GM08714 (cell line): ENCODE results near the gene FBXO47.
"Not testable (repeated sequence)": the region's sequence is repeated elsewhere in the genome, so short reads cannot be mapped to it uniquely, and the experiment has no call there.

Experiments
- H3K4me3 ChIP-seq: fragments of 200-500 bp; sonication (Bioruptor generic); 2 replicates; pipeline ENCODE4 v1.5.1; 2014; ENCODE audit warnings: mild to moderate bottlenecking, low read length, inconsistent platforms
- ZNF274 ChIP-seq: IDR thresholded peaks from 2 replicates; pipeline ENCODE4 v1.6.1; 2012; ENCODE audit warnings: mild to moderate bottlenecking, low read depth, low read length

The FBXO47 gene

DNA sequence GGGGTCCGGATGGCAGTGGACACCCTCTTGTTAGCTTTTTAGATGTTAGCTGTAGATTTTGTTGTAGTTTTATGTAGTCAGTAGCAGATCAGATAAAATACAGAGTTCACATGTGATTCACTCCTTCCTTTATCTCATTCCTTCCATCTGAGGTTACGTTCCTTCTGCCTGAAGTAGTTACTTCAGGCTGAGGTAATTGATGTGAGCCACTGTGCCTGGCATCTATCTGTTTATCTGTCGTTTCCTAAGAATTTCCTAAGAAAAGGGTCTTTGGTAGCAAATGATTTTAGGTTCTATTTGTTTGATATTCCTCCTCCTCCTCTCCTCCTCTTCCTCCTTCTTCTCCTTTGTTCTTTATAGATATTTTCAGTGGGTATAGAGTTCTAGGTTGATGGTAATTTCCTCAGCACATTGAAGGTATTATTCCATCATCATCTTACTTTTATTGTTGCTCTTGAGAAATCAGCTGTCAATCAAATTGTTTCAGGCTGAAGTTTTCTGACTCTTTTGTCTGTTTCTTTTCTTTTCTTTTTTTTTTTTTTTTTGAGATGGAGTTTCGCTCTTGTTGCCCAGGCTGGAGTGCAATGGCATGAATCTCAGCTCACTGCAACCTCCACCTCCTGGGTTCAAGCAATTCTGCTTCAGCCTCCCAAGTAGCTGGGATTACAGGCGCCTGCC, 29.6 kb upstream of the FBXO47 start:
- H3K4me3 ChIP-seq = no peak overlapping the region
- TF ChIP-seq ZNF274 = no peak

DNA sequence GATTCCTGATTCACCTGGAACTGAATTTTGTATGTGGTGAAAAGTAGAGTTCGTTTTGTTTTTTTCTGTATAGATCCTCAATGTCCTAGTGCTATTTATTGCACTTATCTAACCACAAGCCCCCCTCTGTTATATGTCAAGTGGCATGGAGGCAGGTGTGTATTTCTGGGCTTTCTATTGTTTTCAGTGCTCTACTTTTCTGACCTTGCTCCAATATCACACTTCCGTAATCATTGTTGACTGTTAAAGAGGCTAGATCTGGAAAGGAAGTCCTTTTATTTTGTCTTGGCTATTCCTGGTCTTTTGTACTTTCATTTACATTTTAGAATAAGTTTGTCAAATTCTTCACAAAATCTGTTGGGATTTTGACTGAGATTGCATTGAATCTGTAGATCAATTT, 26.8 kb upstream of the FBXO47 start:
- no peak overlapping the region for H3K4me3 ChIP-seq
- no peak for TF ChIP-seq ZNF274

DNA sequence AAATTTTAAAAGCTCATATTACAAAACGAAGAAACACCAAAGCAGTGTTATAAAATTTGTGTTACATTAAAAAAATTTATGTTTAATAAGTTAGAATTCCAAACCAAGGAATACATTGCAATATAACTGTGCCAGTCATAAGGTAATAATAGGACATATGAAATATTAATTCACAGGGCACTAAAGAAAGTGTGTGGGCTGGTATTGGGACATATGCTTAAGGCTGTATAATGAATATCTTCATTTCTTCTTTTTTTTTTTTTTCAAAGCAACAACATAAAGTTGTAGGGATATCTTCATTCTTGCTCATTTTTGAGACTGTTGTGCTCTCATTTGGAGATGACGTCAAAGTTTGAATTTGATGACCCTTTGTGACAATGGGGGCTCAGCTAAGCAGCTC, 17.5 kb upstream of the FBXO47 start:
- H3K4me3 ChIP-seq = no peak overlapping the region
- TF ChIP-seq ZNF274 = no peak

DNA sequence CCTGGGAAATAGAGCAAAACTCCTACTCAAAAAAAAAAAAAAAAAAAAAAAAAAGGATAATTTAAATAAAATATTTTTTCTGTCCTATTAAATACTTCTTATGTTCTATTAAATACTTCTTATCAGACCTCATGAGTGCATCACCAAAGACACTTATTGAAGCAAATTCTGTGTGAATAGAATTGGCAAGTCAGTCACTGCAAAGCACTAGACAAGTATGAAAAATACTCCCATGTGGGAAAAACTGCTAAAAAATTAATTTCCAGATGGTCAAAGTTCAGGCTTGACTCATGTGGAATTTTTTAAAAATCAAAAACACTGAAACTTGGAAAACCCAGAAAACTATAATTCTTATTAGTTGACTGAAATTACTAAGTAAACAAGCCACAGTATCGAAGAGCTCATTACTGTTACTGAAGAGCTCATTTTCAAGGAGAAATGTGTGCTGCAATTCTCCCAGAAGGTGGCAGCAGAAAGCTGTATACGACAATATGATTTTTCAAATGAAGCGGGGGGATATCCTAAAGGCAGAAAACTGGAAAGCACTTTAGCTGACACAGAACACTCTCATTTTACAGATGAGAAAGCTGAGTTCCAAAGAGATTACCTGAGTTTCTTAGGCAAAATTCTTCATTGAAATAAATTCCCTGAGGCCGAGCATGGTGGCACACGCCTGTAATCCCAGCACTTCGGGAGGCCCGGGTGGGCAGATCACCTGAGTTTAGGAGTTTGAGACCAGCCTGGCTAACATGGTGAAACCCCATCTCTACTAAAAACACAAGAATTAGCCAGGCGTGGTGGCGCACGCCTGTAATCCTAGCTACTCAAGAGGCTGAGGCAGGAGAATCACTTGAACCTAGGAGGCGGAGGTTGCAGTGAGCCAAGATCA, 15.9 kb upstream of the FBXO47 start:
- TF ChIP-seq ZNF274 = no peak

DNA sequence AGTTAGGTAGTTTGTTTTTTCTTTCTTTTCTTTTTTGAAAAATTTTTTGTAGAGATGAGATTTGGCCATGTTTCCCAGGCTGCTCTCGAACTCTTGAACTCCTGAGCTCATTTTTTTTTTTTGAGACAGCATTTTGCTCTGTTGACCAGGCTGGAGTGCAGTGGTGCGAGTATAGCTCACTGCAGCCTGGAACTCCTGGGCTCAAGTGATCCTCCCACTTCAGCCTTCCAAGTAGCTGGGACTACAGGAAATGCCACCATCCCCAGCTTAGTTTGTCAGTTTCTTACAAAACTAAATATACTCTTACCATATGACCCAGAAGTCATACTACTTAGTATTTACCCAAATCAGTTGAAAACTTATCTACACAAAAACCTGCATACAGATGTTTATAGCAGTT, 14.4 kb upstream of the FBXO47 start:
- no peak overlapping the region for H3K4me3 ChIP-seq
- TF ChIP-seq ZNF274 = no peak

More for the DNA sequence above, 15.9 kb upstream of the FBXO47 start:
- H3K4me3 ChIP-seq = no peak overlapping the region

DNA sequence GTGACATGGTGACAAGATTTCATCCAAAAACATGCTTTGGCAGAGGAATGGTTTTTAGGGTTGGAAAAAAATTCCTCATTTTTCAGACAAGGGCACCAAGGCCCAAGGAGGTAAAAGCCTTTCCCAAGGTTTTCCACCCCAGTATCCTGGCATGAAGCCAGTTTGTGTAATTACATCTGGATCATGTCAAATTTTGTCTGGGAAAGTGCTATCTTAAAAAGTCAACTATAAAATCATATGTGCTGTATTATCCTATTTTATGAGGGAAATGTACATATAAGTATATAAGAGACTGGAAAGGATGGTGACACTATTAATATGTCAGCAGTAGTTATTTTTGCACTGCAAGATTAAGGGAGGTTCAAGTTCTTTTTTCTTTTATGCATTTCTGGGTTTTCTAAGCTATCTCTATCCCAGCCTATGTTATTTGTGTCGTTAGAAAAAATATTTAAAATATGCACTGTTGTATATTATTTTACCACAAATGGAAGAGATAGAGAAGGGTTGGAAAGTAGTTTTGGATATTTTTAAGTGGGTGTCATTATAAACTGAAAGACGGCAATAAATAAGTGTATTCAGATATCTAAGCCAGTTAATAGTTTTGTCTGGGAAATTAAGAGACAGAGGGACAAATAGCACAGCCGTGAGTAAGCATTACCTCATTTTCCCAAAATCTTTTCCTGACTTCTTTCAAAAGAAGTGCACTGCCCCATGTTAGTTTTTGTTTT, 13.5 kb upstream of the FBXO47 start:
- H3K4me3 ChIP-seq = no peak overlapping the region

DNA sequence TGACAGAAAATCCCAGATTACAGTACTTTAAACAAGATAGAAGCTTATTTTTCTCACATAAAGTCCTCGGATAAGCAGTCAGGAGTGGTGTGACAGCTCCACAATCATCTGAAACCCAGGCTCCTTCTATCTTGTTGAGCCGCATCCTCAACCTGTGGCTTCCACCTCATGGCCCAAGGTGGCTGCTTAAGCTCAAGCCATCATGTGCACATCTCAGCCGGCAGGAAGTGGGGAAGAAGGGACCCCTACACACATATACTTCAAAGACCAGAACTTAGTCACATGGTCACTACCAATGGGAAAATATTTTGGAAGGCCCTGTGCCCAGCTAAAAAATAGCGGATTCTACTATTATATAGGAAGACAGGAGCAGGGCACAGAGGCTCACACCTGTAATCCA, 11.0 kb upstream of the FBXO47 start:
- H3K4me3 ChIP-seq = no peak overlapping the region

More for the DNA sequence above, 13.5 kb upstream of the FBXO47 start:
- no peak for TF ChIP-seq ZNF274

DNA sequence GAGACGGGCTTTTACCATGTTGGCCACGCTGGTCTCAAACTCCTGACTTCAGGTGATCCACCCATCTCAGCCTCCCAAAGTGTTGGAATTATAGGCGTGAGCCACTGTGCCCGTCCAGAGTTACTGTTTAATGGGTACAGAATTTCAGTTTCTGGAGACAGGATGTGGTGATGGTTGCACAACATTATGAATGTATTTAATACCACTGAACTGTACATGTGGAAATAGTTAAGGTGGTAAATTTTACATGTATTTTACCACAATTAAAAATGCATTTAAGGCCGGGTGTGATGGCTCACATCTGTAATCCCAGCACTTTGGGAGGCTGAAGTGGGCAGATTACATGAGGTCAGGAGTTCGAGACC, 9.0 kb upstream of the FBXO47 start:
- not testable (repeated sequence) for H3K4me3 ChIP-seq

More for the DNA sequence above, 11.0 kb upstream of the FBXO47 start:
- no peak for TF ChIP-seq ZNF274

DNA sequence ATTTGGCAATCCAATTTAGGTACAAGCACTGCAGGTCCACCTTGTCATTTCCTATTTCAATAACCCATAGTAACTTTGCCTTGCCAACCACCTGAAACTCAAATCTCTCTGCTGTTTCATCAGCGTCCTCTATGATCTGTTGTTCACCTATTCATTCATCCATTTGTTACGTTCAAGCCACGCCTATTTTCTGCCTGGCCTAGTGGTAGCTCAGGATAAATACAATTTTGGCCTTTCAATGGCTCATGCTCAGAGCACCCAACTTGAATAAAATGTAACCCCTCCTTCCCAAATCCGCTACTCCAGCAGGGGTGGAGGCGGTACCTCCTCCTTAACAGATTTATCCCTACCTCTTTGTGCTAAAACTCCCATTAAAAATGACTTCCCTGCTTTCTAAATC, 3.6 kb upstream of the FBXO47 start:
- H3K4me3 ChIP-seq = no peak overlapping the region
- no peak for TF ChIP-seq ZNF274

DNA sequence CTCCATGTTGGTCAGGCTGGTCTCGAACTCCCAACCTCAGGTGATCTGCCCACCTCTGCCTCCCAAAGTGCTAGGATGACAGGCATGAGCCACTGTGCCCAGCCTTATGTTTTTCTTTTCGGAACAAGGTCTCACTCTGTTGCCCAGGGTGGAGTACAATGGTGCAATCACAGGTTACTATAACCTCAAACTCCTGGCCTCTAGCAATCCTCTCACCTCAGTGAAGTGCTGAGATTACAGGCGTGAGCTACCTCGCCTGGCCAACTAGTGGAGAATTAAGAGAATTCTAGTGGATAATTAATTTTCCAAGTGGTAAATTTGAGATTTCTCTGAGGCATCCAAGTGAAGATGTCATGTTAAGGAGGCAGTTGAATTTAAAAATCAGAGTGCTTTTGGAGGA, 2.9 kb upstream of the FBXO47 start:
- H3K4me3 ChIP-seq = no peak overlapping the region
- no peak for TF ChIP-seq ZNF274

DNA sequence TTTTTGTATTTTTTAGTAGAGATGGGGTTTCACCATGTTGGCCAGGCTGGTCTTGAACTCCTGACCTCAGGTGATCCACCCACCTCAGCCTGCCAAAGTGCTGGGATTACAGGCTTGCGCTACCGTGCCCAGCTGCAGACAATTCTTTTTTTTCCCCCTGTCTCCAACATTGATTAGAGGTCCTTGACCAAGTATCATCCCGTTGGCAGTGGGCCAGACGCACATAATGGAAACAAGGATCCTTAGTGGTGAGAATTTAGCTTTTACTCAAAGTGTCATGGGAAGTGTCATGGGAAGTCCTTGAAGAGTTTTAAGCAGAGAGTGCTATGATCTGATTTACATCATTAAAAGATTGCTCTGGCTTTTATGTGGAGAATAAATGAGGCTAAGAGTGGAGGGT, 2.1 kb upstream of the FBXO47 start:
- TF ChIP-seq ZNF274 = no peak
- no peak overlapping the region for H3K4me3 ChIP-seq

DNA sequence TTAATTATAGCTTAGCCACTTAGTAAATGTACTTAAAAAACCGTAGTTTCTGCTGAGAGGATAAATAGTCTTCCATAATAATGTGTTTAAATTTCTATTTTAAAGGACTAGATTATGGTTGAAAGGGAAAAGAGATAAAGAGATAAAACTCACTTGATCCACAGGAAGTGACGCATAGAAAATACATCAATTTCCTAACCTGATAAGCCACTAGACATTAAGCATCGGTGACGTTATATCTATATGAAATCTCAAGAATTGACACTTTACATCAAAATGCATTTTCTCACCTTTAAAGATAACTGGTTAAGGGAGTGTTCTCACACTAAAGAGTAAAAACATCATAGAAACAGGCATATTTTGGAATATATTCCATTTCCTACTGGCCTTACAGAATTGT, 5.8 kb downstream of the FBXO47 start:
- no peak for TF ChIP-seq ZNF274
- no peak overlapping the region for H3K4me3 ChIP-seq

DNA sequence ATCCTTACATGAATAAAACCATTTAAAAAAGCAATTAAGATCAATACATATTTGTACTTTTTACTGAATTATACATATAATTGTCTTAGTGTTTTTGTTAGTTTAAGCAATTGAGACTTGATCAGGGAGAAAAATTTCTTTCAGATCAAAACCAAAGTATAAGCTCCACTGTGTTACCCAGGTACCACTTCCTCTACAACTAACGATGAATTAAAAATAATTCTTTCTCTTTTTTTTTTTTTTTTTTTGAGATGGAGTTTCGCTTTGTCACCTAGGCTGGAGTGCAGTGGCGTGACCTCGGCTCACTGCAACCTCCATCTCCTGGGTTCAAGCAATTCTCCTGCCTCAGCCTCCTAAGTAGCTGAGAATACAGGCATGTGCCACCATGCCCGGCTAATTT, 6.8 kb downstream of the FBXO47 start:
- no peak overlapping the region for H3K4me3 ChIP-seq
- no peak for TF ChIP-seq ZNF274

DNA sequence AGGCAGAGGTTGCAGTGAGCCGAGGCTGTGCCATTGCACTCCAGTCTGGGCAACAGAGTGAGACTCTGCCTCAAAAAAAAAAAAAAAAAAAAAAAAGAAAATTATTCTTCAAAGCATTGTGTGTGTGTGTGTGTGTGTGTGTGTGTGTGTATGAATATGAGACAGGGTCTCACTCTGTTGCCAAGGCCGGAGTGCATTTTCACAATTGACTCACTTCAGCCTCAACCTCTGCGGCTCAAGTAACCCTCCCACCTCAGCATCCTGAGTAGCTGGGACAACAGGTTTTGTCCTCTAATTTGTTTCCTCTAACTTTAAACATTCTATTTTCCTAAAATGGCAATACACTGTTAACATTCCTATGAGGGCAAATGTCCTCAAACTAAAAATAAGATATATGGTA, 7.7 kb downstream of the FBXO47 start:
- TF ChIP-seq ZNF274 = no peak
- no peak overlapping the region for H3K4me3 ChIP-seq

DNA sequence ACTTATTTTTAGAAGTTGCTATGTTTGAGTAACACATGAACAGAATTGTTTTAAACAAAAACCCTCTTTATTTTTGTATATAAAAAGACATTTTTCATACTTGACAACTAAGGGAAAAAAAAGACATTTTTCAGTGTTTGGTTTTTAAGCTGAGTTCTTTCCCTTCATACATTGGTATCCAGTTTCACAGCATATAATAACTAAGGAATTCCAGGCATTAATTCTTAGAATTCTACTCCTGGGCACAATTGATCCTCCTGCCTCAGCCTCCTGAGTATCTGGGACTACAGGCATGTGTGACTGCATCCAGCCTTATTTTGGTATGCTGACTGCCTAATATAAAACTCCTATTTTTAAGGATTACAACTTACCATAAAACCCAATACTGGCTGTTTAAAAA, 8.4 kb downstream of the FBXO47 start:
- H3K4me3 ChIP-seq = no peak overlapping the region
- TF ChIP-seq ZNF274 = no peak
